Neutrophil (primary cell): ENCODE data around the gene NUB1.

Experiments used
- H3K27ac ChIP-seq: fragments of 200-600 bp; sonication (generic); 2 replicates; pipeline ENCODE4 v1.5.1; 2016; ENCODE audit warnings: mild to moderate bottlenecking, moderate library complexity
- H3K27me3 ChIP-seq: fragments of 200-600 bp; sonication (generic); 2 replicates; pipeline ENCODE4 v1.6.0; 2016; ENCODE audit warnings: mild to moderate bottlenecking
- H3K36me3 ChIP-seq: fragments of 200-600 bp; sonication (generic); 2 replicates; pipeline ENCODE4 v1.5.1; 2017
- H3K4me1 ChIP-seq, 2 experiments: fragments of 200-600 bp in 1 of 2; sonication (generic) in 1 of 2; 1 replicate in 1 of 2; 2 replicates in 1 of 2; pipeline versions ENCODE4 v1.5.1 to v1.6.1; 2013 to 2016; ENCODE audit warnings: low read depth in 1 of 2, low read length in 1 of 2, mild to moderate bottlenecking in 1 of 2, moderate library complexity in 1 of 2; ENCODE audit not compliant: control insufficient read depth in 1 of 2, insufficient read depth in 1 of 2
- H3K4me3 ChIP-seq, 2 experiments: fragments of 200-600 bp in 1 of 2; sonication (generic) in 1 of 2; 1 replicate in 1 of 2; 2 replicates in 1 of 2; pipeline ENCODE4 v1.5.1; 2013 to 2016; ENCODE audit warnings: low read depth in 1 of 2, low read length in 1 of 2, mild to moderate bottlenecking in 1 of 2, moderate library complexity in 1 of 2
- H3K9me3 ChIP-seq: fragments of 200-600 bp; sonication (generic); 2 replicates; pipeline ENCODE4 v1.5.1; 2016
- TF ChIP-seq, protein P1 (sequence below): fragments of 200-600 bp; sonication (generic); IDR thresholded peaks from 2 replicates; pipeline ENCODE4 v1.5.1; 2016; ENCODE audit warnings: antibody characterized with exemption

Gene NUB1

DNA sequence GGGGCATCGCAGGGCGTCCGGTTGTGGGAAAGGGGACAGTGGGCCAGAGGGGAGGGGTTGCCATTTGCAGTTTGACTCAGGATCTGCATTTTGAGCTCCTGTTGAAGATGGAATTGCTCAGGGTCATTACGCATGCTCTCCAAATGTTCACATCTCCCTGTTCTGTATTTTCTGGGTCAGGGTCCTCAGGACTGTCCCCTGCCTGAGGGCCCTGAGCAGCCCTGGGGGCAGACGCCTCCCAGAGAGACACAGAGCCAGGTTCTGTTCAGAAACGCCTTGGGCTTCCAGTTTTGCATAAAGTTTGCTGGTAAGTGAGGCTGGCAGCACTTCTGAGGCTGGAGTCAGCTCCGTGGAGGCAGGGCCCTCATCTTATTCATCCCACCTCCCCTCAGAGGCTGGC is 34.1 kb upstream of the NUB1 start:
- peaks cover 58% of the 10 kb centered on the region for H3K27me3 ChIP-seq
- H3K27ac ChIP-seq, result no peak overlapping the region
- no peaks in the 10 kb centered on the region for H3K36me3 ChIP-seq
- no peaks in the 10 kb centered on the region for H3K9me3 ChIP-seq
- TF ChIP-seq, protein P1, sequence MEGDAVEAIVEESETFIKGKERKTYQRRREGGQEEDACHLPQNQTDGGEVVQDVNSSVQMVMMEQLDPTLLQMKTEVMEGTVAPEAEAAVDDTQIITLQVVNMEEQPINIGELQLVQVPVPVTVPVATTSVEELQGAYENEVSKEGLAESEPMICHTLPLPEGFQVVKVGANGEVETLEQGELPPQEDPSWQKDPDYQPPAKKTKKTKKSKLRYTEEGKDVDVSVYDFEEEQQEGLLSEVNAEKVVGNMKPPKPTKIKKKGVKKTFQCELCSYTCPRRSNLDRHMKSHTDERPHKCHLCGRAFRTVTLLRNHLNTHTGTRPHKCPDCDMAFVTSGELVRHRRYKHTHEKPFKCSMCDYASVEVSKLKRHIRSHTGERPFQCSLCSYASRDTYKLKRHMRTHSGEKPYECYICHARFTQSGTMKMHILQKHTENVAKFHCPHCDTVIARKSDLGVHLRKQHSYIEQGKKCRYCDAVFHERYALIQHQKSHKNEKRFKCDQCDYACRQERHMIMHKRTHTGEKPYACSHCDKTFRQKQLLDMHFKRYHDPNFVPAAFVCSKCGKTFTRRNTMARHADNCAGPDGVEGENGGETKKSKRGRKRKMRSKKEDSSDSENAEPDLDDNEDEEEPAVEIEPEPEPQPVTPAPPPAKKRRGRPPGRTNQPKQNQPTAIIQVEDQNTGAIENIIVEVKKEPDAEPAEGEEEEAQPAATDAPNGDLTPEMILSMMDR, result no peak
- peaks cover 7% of the 10 kb centered on the region in 2 experiments for H3K4me1 ChIP-seq
- no peak overlapping the region for H3K4me3 ChIP-seq

GRCh38 chr7:151308256-151308655 is 33.4 kb upstream of the NUB1 start:
- TF ChIP-seq, protein P1, result no peak
- Histone ChIP-seq H3K9me3 (no peaks in the 10 kb centered on the region), H3K36me3 (no peaks in the 10 kb centered on the region), H3K4me1 (peaks cover 5 to 6% of the 10 kb centered on the region in 2 experiments), H3K27ac (no peak overlapping the region), H3K27me3 (peaks cover 51% of the 10 kb centered on the region), H3K4me3 (no peak overlapping the region)

GRCh38 chr7:151308791-151309190 is 32.8 kb upstream of the NUB1 start:
- TF ChIP-seq, protein P1, result no peak

DNA sequence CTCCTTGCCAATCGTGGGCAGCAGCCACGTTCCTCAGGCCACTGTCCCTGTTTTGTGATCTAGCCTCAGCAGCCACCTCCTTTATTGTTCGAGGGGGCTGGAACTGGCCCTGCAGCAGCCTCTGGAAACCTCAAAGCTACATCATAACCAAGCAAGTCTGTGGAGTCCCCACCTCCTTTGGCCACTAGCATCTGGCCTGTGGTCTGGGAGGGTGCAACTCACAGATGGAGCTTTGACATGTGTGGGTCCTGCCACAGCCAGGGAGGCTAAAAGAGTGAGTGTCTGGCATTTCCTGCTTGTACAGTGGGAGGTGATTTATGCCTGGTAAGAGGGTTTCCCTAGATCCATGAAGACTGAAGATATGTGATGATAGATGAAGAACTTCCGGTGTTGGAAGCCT is 32.3 kb upstream of the NUB1 start:
- H3K27ac ChIP-seq, result no peak overlapping the region
- TF ChIP-seq, protein P1, result no peak
- H3K36me3 ChIP-seq, result no peaks in the 10 kb centered on the region
- H3K27me3 ChIP-seq, result peaks cover 41% of the 10 kb centered on the region
- H3K9me3 ChIP-seq, result no peaks in the 10 kb centered on the region
- H3K4me1 ChIP-seq, result no peaks in the 10 kb centered on the region
- no peak overlapping the region for H3K4me3 ChIP-seq

More at GRCh38 chr7:151308791-151309190, 32.8 kb upstream of the NUB1 start:
- Histone ChIP-seq H3K4me1 (peaks cover under 1% of the 10 kb centered on the region in 2 experiments), H3K4me3 (no peak overlapping the region), H3K36me3 (no peaks in the 10 kb centered on the region), H3K27ac (no peak overlapping the region), H3K27me3 (peaks cover 46% of the 10 kb centered on the region), H3K9me3 (no peaks in the 10 kb centered on the region)

GRCh38 chr7:151310578-151310977 is 31.0 kb upstream of the NUB1 start:
- no peaks in the 10 kb centered on the region for H3K9me3 ChIP-seq
- peaks cover 28% of the 10 kb centered on the region for H3K27me3 ChIP-seq
- peaks cover 0 to 4% of the 10 kb centered on the region in 2 experiments for H3K4me1 ChIP-seq
- no peak overlapping the region for H3K27ac ChIP-seq
- H3K36me3 ChIP-seq, result no peaks in the 10 kb centered on the region
- H3K4me3 ChIP-seq, result no peak overlapping the region
- TF ChIP-seq, protein P1, result no peak
